Prostate gland (tissue), 2 donors: ENCODE results near the gene DMAP1.

ENCODE experiments used
- CTCF ChIP-seq, 4 experiments: fragments of 200-600 bp in 2 of 4; fragments of 450-650 bp in 2 of 4; sonication (generic) in 2 of 4; IDR thresholded peaks; 1 replicate in 3 of 4; 2 replicates in 1 of 4; pipeline ENCODE4 v1.5.1; 2016 to 2019; ENCODE audit warnings: antibody characterized with exemption in 4 of 4, mild to moderate bottlenecking in 2 of 4, moderate library complexity in 2 of 4
- POLR2A ChIP-seq: fragments of 450-650 bp; IDR thresholded peaks from one replicate; pipeline ENCODE4 v1.6.1; 2016; ENCODE audit warnings: antibody characterized with exemption, mild to moderate bottlenecking
- POLR2AphosphoS5 ChIP-seq: sonication (generic); formaldehyde crosslinking; IDR thresholded peaks from one replicate; pipeline ENCODE4 v1.6.1; 2017; ENCODE audit warnings: antibody characterized with exemption

GRCh38 chr1:44259090-44259489 is 45.8 kb downstream of the DMAP1 start:
- TF ChIP-seq CTCF (IDR thresholded peaks at IDR 0.05) (no peak), POLR2A (no peak), POLR2AphosphoS5 (no peak)
